ENCODE results near the gene CREB3L4. TPM values are rescaled to one million over a fixed set of nuclear protein-coding genes. Genes with fewer than 3 reads are reported as not detected.

Gene CREB3L4
- total and polyA plus RNA-seq, 5 experiments from 2014 or later: 4.3 to 13.2 (median 6.0) TPM

- ATAC-seq (no peak), DNase-seq (no peak)
- Mint-ChIP-seq H3K27ac (peak overlapping the region in 3 of 10 donors; percentile 7 to 32 (median 19)), H3K9me3 (no peaks in the 10 kb centered on the region), H3K4me1 (peaks cover 26 to 46% (median 34%) of the 10 kb centered on the region in 4 donors), H3K36me3 (peaks cover 0 to 85% (median 26%) of the 10 kb centered on the region in 3 donors), H3K4me3 (no peak overlapping the region), H3K27me3 (no peaks in the 10 kb centered on the region)
- POLR2A ChIA-PET: interaction anchor here (1.3 to 14.0 kb wide), 4 partner anchors 11 to 51 kb away, joined by 4 to 315 read pairs (median 8); partner anchors contain the start of genes CREB3L4, CRTC2, GATAD2B and RPS27
Observed at GRCh38 chr1:153939476-153939875, 28.2 kb upstream of the CREB3L4 start.

GRCh38 chr1:153940756-153941155 lies 26.9 kb upstream of the CREB3L4 start:
- Mint-ChIP-seq H3K27ac (peak overlapping the region in 2 of 10 donors; percentile 32 to 47), H3K36me3 (peaks cover 0 to 73% (median 22%) of the 10 kb centered on the region in 3 donors), H3K9me3 (no peaks in the 10 kb centered on the region), H3K4me1 (peaks cover 34 to 55% (median 44%) of the 10 kb centered on the region in 4 donors), H3K4me3 (peak overlapping the region in 1 of 10 donors; percentile 19), H3K27me3 (no peaks in the 10 kb centered on the region)
- ATAC-seq (no peak), DNase-seq (no peak)
- POLR2A ChIA-PET: interaction anchor here (0.6 to 14.0 kb wide), 7 partner anchors 12 to 59 kb away, joined by 3 to 315 read pairs (median 3); partner anchors contain the start of genes CREB3L4, CRTC2, RPS27 and SLC39A1

- peak overlapping the region in 1 of 10 donors; percentile 45 for H3K4me3 Mint-ChIP-seq
- no peak for ATAC-seq
- POLR2A ChIA-PET: interaction anchor here (6.9 to 14.0 kb wide), 2 partner anchors 18 to 20 kb away, joined by 211 to 315 read pairs; partner anchors contain the start of genes CREB3L4, CRTC2, GATAD2B and SLC39A1
- DNase-seq: no peak
- H3K27ac Mint-ChIP-seq: peak overlapping the region in 3 of 10 donors; percentile 37 to 48 (median 47)
- H3K9me3 Mint-ChIP-seq: no peaks in the 10 kb centered on the region
- H3K27me3 Mint-ChIP-seq: no peaks in the 10 kb centered on the region
- peaks cover 33 to 55% (median 47%) of the 10 kb centered on the region in 4 donors for H3K4me1 Mint-ChIP-seq
- H3K36me3 Mint-ChIP-seq: peaks cover 0 to 63% (median 15%) of the 10 kb centered on the region in 3 donors
Observed at GRCh38 chr1:153941826-153942725, 25.6 kb upstream of the CREB3L4 start.

- POLR2A ChIA-PET: interaction anchor here (3.9 to 14.0 kb wide), 6 partner anchors 11 to 48 kb away, joined by 24 to 315 read pairs (median 58); partner anchors contain the start of genes CREB3L4, CRTC2, GATAD2B and JTB
- H3K4me1 Mint-ChIP-seq: peaks cover 34 to 57% (median 49%) of the 10 kb centered on the region in 4 donors
- peak overlapping the region in 8 of 10 donors; percentile 7 to 93 (median 46) for H3K4me3 Mint-ChIP-seq
Observed at GRCh38 chr1:153942766-153943549, 24.7 kb upstream of the CREB3L4 start.

GRCh38 chr1:153944005-153944826 lies 23.5 kb upstream of the CREB3L4 start:
- Mint-ChIP-seq H3K36me3 (peaks cover 0 to 62% (median 7%) of the 10 kb centered on the region in 3 donors), H3K9me3 (no peaks in the 10 kb centered on the region), H3K4me1 (peaks cover 34 to 65% (median 51%) of the 10 kb centered on the region in 4 donors), H3K4me3 (peak overlapping the region; percentile 91 to 98 (median 94)), H3K27ac (peak overlapping the region; percentile 92 to 98 (median 95)), H3K27me3 (no peaks in the 10 kb centered on the region)
- POLR2A ChIA-PET: interaction anchor here (0.5 to 14.0 kb wide), 20 partner anchors 10 to 669 kb away, joined by 3 to 315 read pairs (median 6); partner anchors contain the start of genes CHTOP, CREB3L4, CRTC2 and GATAD2B
- DNase-seq: peak in 1 of 10 donors; percentile 23
- ATAC-seq: no peak

More at GRCh38 chr1:153942766-153943549, 24.7 kb upstream of the CREB3L4 start:
- ATAC-seq (no peak), DNase-seq (no peak)
- H3K27me3 Mint-ChIP-seq: no peaks in the 10 kb centered on the region
- peaks cover 0 to 62% (median 13%) of the 10 kb centered on the region in 3 donors for H3K36me3 Mint-ChIP-seq
- H3K27ac Mint-ChIP-seq: peak overlapping the region; percentile 25 to 92 (median 71)
- no peaks in the 10 kb centered on the region for H3K9me3 Mint-ChIP-seq

- DNase-seq: no peak
- H3K27ac Mint-ChIP-seq: peak overlapping the region; percentile 92 to 98 (median 95)
- H3K4me3 Mint-ChIP-seq: peak overlapping the region; percentile 91 to 98 (median 94)
- peaks cover 0 to 60% (median 7%) of the 10 kb centered on the region in 3 donors for H3K36me3 Mint-ChIP-seq
- POLR2A ChIA-PET: interaction anchor here (0.6 to 14.0 kb wide), 20 partner anchors 8 to 399 kb away, joined by 3 to 315 read pairs (median 6); partner anchors contain the start of genes CHTOP, CREB3L4, CRTC2 and GATAD2B
- no peak for ATAC-seq
- H3K9me3 Mint-ChIP-seq: no peaks in the 10 kb centered on the region
- no peaks in the 10 kb centered on the region for H3K27me3 Mint-ChIP-seq
- peaks cover 32 to 60% (median 51%) of the 10 kb centered on the region in 4 donors for H3K4me1 Mint-ChIP-seq
Observed at GRCh38 chr1:153944827-153945117, 22.9 kb upstream of the CREB3L4 start.

GRCh38 chr1:153945131-153945794 lies 22.4 kb upstream of the CREB3L4 start:
- H3K4me3 Mint-ChIP-seq: peak overlapping the region; percentile 91 to 98 (median 94)
- peak overlapping the region; percentile 92 to 98 (median 95) for H3K27ac Mint-ChIP-seq
- peak; percentile 63 to 93 (median 82) for DNase-seq
- no peaks in the 10 kb centered on the region for H3K9me3 Mint-ChIP-seq
- peak; percentile 75 to 85 for ATAC-seq
- H3K36me3 Mint-ChIP-seq: peaks cover 0 to 60% (median 6%) of the 10 kb centered on the region in 3 donors
- peaks cover 31 to 58% (median 49%) of the 10 kb centered on the region in 4 donors for H3K4me1 Mint-ChIP-seq
- no peaks in the 10 kb centered on the region for H3K27me3 Mint-ChIP-seq
- POLR2A ChIA-PET: interaction anchor here (0.5 to 14.0 kb wide), 23 partner anchors 9 to 400 kb away, joined by 3 to 315 read pairs (median 6); partner anchors contain the start of genes CHTOP, CREB3L4, CRTC2 and GATAD2B

- Mint-ChIP-seq H3K36me3 (peaks cover 4 to 62% (median 11%) of the 10 kb centered on the region in 3 donors), H3K4me3 (peak overlapping the region; percentile 91 to 98 (median 94)), H3K4me1 (peaks cover 34 to 61% (median 50%) of the 10 kb centered on the region in 4 donors), H3K9me3 (no peaks in the 10 kb centered on the region), H3K27me3 (no peaks in the 10 kb centered on the region), H3K27ac (peak overlapping the region; percentile 92 to 98 (median 95))
- DNase-seq (peak; percentile 53 to 83 (median 67)), ATAC-seq (peak; percentile 43 to 56)
- POLR2A ChIA-PET: interaction anchor here (0.5 to 14.0 kb wide), 28 partner anchors 8 to 401 kb away, joined by 3 to 315 read pairs (median 5); partner anchors contain the start of genes CHTOP, CREB3L4, CRTC2 and GATAD2B
Observed at GRCh38 chr1:153945795-153946621, 21.7 kb upstream of the CREB3L4 start.

- Mint-ChIP-seq H3K9me3 (no peaks in the 10 kb centered on the region), H3K4me1 (peaks cover 32 to 63% (median 47%) of the 10 kb centered on the region in 4 donors)
Observed at GRCh38 chr1:153946622-153947241, 21.0 kb upstream of the CREB3L4 start, which contains the start of gene DENND4B. TSS of gene DENND4B (minus strand) at chr1:153946718. CDS start at chr1:153944374, 2,344 bp downstream.

More at GRCh38 chr1:153946622-153947241, 21.0 kb upstream of the CREB3L4 start, which contains the start of gene DENND4B:
- POLR2A ChIA-PET: interaction anchor here (0.8 to 14.0 kb wide), 23 partner anchors 7 to 326 kb away, joined by 3 to 315 read pairs (median 5); partner anchors contain the start of genes CREB3L4, CRTC2, GATAD2B and ILF2
- DNase-seq (peak; percentile 46 to 85 (median 70)), ATAC-seq (peak; percentile 57 to 60)
- Mint-ChIP-seq H3K27me3 (no peaks in the 10 kb centered on the region), H3K27ac (peak within 1 kb of the TSS; percentile 92 to 98 (median 95)), H3K36me3 (peaks cover 4 to 65% (median 8%) of the 10 kb centered on the region in 3 donors), H3K4me3 (peak within 1 kb of the TSS; percentile 91 to 98 (median 94))
